K562 (cell line): ENCODE measurements around the gene C10orf143. TPM values are rescaled to one million over a fixed set of nuclear protein-coding genes. Genes with fewer than 3 reads are reported as not detected.

ENCODE experiments used
- CBX1 ChIP-seq: sonication (generic); IDR thresholded peaks from 2 replicates; pipeline ENCODE4 v1.6.1; 2016; ENCODE audit warnings: antibody characterized with exemption, low read depth, mild to moderate bottlenecking
- DACH1 ChIP-seq: fragments of 450-650 bp; IDR thresholded peaks from 2 replicates; pipeline ENCODE4 v1.6.1; 2018; ENCODE audit not compliant: partially characterized antibody
- EP400 ChIP-seq: fragments of 450-650 bp; IDR thresholded peaks from 2 replicates; pipeline ENCODE4 v1.6.1; 2017; ENCODE audit warnings: antibody characterized with exemption, mild to moderate bottlenecking, moderate library complexity
- NBN ChIP-seq: fragments of 450-650 bp; IDR thresholded peaks from 2 replicates; pipeline ENCODE4 v1.6.1; 2016; ENCODE audit warnings: low read depth, mild to moderate bottlenecking
- NEUROD1 ChIP-seq: fragments of 150-350 bp; IDR thresholded peaks from 2 replicates; pipeline ENCODE4 v1.6.1; 2014; ENCODE audit warnings: borderline replicate concordance, low read length, low read depth; ENCODE audit not compliant: partially characterized antibody
- NFIC ChIP-seq: fragments of 450-650 bp; IDR thresholded peaks from 2 replicates; pipeline ENCODE4 v1.6.1; 2017; ENCODE audit warnings: mild to moderate bottlenecking, inconsistent platforms
- RBFOX2 ChIP-seq: fragments of 200-400 bp; formaldehyde crosslinking; IDR thresholded peaks from 2 replicates; pipeline ENCODE4 v1.6.1; 2017; ENCODE audit warnings: low read depth, mild to moderate bottlenecking, low read length, moderate library complexity
- SMAD4 ChIP-seq: fragments of 250-450 bp; sonication (Bioruptor Pico); conservative IDR thresholded peaks from 2 replicates; pipeline ENCODE4 v1.8.0; 2021; ENCODE audit warnings: inconsistent platforms, mild to moderate bottlenecking, moderate library complexity
- SP2 ChIP-seq: IDR thresholded peaks from 2 replicates; pipeline ENCODE4 v1.6.1; 2011; ENCODE audit warnings: mild to moderate bottlenecking, low read depth, low read length, moderate library complexity; ENCODE audit not compliant: poor library complexity, severe bottlenecking; ENCODE audit errors: extremely low read depth
- TAF1 ChIP-seq: IDR thresholded peaks from 2 replicates; pipeline ENCODE4 v1.6.1; 2011; ENCODE audit warnings: mild to moderate bottlenecking, low read length, moderate library complexity; ENCODE audit not compliant: insufficient read depth, control insufficient read depth, severe bottlenecking; ENCODE audit errors: extremely low read depth
- TRIM28 ChIP-seq: fragments of 450-650 bp; IDR thresholded peaks from 2 replicates; pipeline ENCODE4 v1.6.1; 2017
- XRCC4 ChIP-seq: IDR thresholded peaks from one replicate; pipeline ENCODE4 v1.6.1; 2011; ENCODE audit not compliant: insufficient read depth, insufficient read length; ENCODE audit errors: extremely low read depth
- XRCC5 ChIP-seq: fragments of 200-400 bp; formaldehyde crosslinking; IDR thresholded peaks from 2 replicates; pipeline ENCODE4 v1.6.1; 2017; ENCODE audit warnings: low read depth, mild to moderate bottlenecking, low read length
- ZBTB17 ChIP-seq: fragments of 450-650 bp; formaldehyde crosslinking; IDR thresholded peaks from 2 replicates; pipeline ENCODE4 v1.4.0; 2020; ENCODE audit warnings: mild to moderate bottlenecking
- polyA plus RNA-seq, 8 experiments: library from polyadenylated mRNA; depleted of rRNA in 4 of 8; stranded (reverse) in 5 of 8; unstranded in 3 of 8; fragments of >200 nt; fragmentation: Nextera tagmentation in 2 of 8; fragmentation: Illumina TruSeq in 1 of 8; extraction: Ambion mirVana in 2 of 8; extraction: Trizol in 1 of 8; gene quantifications; 2 replicates each; pipeline versions ENCODE4 v1.2.1 to v1.2.3, GENCODE V29; 2011 to 2014; ENCODE audit warnings: inconsistent platforms in 1 of 8, missing spikeins in 1 of 8
- total RNA-seq, 7 experiments: library from RNA; depleted of rRNA in 6 of 7; stranded (reverse); fragments of >200 nt in 6 of 7; fragmentation: Illumina TruSeq in 2 of 7; extraction: Trizol in 2 of 7; gene quantifications; 2 replicates each; pipeline versions ENCODE4 v1.2.1 to v1.2.3, GENCODE V29; 2011 to 2021; ENCODE audit warnings: low replicate concordance in 1 of 7
- TF ChIP-seq, protein P1 (sequence below): fragments of 250-450 bp; sonication (Bioruptor Pico); IDR thresholded peaks from 2 replicates; pipeline ENCODE4 v1.5.0; 2020; ENCODE audit warnings: mild to moderate bottlenecking
- TF ChIP-seq, protein P2 (sequence below): fragments of 450-650 bp; formaldehyde crosslinking; IDR thresholded peaks from 2 replicates; pipeline ENCODE4 v1.4.0; 2022; ENCODE audit warnings: mild to moderate bottlenecking, moderate library complexity
- TF ChIP-seq, protein P3 (sequence below): sonication (generic); formaldehyde crosslinking; IDR thresholded peaks from 2 replicates; pipeline ENCODE4 v1.8.0; 2022; ENCODE audit warnings: missing genetic modification reagents, mild to moderate bottlenecking, moderate library complexity, borderline replicate concordance
- TF ChIP-seq, protein P4 (sequence below): fragments of 200-800 bp; sonication (Bioruptor generic); IDR thresholded peaks from 2 replicates; pipeline ENCODE4 v1.6.1; 2017; ENCODE audit warnings: missing genetic modification characterization, missing compliant biosample characterization
- TF ChIP-seq, protein P5 (sequence below): fragments of 450-650 bp; IDR thresholded peaks from 2 replicates; pipeline ENCODE4 v1.6.1; 2016; ENCODE audit warnings: borderline replicate concordance

Gene C10orf143
- total and polyA plus RNA-seq, 9 of the 15 experiments (the other 6 are each of a cell fraction or from before 2014, with no cell fraction given), result 0.07 to 0.42 (median 0.25) TPM; not detected in 2

DNA sequence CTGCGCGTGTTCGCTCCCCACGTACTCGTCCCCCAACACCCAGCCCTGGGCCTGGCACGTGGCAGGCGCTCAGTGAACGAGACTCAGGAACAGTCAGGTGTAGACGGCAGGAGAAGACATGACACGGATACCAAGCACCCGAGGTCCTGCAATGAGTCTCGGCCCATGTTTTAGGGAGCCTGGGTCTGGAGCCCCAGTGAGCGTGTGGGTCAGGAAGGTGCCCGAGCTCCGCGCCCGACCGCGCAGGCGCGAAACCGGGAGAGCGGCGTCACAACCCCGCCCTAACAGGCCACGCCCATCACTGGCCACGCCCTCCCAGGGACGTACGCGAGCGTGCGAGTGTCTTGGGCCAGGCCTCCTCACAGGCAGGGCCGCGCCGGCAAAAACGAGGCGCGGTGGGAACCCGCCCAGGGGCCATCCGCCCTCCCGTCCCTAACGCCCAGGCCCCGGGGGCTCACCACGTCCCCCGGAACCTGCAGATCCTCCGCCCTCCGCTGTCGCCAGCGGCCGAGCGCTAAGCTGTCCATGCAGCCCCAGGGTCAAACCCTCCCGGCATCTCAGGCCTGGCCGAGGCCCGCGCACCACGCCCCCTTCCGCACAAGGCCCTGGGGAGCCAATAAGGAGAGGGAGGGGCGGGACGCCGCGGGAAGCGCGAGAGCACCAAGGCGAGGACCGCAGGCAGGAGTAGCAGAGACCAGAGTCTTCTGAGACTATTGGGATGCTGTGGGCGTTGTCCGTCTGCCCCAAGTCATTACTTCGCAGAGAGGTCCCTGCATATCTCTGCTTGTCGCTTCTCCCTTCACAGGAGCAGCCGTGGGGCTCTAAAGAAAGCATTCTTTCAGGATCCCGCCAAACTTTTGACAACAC, at the start of gene C10orf143 (continued):
- TF ChIP-seq, protein P1, sequence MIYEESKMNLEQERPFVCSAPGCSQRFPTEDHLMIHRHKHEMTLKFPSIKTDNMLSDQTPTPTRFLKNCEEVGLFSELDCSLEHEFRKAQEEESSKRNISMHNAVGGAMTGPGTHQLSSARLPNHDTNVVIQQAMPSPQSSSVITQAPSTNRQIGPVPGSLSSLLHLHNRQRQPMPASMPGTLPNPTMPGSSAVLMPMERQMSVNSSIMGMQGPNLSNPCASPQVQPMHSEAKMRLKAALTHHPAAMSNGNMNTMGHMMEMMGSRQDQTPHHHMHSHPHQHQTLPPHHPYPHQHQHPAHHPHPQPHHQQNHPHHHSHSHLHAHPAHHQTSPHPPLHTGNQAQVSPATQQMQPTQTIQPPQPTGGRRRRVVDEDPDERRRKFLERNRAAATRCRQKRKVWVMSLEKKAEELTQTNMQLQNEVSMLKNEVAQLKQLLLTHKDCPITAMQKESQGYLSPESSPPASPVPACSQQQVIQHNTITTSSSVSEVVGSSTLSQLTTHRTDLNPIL (CRISPR knock-in tag), result no peak
- TF ChIP-seq CBX1 (peak; percentile 65; the same call in 1 of the 2 replicates), NEUROD1 (peak; percentile 47), XRCC5 (0 out of 2 replicates have a peak, but pooled peaks have one; percentile 13), XRCC4 (no peak), NBN (peak; percentile 49; the same call in 1 of the 2 replicates), EP400 (peak; percentile 93), TAF1 (peak; percentile 49), SMAD4 (CRISPR knock-in tag) (no peak), DACH1 (no peak), NFIC (peak; percentile 12; the same call in 1 of the 2 replicates), TRIM28 (no peak), SP2 (no peak), RBFOX2 (peak; percentile 85), ZBTB17 (CRISPR knock-in tag) (peak; percentile 99)
- TF ChIP-seq, protein P2, sequence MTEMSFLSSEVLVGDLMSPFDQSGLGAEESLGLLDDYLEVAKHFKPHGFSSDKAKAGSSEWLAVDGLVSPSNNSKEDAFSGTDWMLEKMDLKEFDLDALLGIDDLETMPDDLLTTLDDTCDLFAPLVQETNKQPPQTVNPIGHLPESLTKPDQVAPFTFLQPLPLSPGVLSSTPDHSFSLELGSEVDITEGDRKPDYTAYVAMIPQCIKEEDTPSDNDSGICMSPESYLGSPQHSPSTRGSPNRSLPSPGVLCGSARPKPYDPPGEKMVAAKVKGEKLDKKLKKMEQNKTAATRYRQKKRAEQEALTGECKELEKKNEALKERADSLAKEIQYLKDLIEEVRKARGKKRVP, result 0 out of 2 replicates have a peak, but pooled peaks have one; percentile 30
- TF ChIP-seq, protein P3, sequence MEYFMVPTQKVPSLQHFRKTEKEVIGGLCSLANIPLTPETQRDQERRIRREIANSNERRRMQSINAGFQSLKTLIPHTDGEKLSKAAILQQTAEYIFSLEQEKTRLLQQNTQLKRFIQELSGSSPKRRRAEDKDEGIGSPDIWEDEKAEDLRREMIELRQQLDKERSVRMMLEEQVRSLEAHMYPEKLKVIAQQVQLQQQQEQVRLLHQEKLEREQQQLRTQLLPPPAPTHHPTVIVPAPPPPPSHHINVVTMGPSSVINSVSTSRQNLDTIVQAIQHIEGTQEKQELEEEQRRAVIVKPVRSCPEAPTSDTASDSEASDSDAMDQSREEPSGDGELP (CRISPR knock-in tag), result peak; percentile 48
- TF ChIP-seq, protein P4, sequence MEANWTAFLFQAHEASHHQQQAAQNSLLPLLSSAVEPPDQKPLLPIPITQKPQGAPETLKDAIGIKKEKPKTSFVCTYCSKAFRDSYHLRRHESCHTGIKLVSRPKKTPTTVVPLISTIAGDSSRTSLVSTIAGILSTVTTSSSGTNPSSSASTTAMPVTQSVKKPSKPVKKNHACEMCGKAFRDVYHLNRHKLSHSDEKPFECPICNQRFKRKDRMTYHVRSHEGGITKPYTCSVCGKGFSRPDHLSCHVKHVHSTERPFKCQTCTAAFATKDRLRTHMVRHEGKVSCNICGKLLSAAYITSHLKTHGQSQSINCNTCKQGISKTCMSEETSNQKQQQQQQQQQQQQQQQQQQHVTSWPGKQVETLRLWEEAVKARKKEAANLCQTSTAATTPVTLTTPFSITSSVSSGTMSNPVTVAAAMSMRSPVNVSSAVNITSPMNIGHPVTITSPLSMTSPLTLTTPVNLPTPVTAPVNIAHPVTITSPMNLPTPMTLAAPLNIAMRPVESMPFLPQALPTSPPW, result 0 out of 2 replicates have a peak, but pooled peaks have one; percentile 32
- TF ChIP-seq, protein P5, sequence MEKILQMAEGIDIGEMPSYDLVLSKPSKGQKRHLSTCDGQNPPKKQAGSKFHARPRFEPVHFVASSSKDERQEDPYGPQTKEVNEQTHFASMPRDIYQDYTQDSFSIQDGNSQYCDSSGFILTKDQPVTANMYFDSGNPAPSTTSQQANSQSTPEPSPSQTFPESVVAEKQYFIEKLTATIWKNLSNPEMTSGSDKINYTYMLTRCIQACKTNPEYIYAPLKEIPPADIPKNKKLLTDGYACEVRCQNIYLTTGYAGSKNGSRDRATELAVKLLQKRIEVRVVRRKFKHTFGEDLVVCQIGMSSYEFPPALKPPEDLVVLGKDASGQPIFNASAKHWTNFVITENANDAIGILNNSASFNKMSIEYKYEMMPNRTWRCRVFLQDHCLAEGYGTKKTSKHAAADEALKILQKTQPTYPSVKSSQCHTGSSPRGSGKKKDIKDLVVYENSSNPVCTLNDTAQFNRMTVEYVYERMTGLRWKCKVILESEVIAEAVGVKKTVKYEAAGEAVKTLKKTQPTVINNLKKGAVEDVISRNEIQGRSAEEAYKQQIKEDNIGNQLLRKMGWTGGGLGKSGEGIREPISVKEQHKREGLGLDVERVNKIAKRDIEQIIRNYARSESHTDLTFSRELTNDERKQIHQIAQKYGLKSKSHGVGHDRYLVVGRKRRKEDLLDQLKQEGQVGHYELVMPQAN, result peak; percentile 70; the same call in 1 of the 2 replicates
